ENCODE measurements around the gene SDCBP2.

DNA sequence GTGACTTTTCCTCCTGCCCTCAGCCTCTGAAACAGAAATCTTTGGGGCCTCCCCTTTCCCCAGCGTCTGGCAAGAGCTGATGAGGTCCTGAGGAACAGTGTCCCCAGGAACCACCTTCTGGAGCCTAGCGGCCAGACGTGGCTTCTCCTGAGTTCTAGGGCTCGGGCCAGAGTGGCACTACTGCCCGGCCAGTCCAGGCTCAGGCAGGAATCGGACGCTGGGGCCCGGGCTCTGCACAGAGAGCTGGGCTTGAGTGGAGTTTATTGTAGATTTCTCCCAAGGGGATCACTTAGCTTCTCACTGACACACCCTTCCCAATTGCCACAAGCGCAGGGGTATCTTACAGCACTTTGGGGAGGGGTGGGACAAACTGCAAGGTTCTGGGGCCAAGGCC, 20.2 kb downstream of the SDCBP2 start:
- TF ChIP-seq, protein P1, sequence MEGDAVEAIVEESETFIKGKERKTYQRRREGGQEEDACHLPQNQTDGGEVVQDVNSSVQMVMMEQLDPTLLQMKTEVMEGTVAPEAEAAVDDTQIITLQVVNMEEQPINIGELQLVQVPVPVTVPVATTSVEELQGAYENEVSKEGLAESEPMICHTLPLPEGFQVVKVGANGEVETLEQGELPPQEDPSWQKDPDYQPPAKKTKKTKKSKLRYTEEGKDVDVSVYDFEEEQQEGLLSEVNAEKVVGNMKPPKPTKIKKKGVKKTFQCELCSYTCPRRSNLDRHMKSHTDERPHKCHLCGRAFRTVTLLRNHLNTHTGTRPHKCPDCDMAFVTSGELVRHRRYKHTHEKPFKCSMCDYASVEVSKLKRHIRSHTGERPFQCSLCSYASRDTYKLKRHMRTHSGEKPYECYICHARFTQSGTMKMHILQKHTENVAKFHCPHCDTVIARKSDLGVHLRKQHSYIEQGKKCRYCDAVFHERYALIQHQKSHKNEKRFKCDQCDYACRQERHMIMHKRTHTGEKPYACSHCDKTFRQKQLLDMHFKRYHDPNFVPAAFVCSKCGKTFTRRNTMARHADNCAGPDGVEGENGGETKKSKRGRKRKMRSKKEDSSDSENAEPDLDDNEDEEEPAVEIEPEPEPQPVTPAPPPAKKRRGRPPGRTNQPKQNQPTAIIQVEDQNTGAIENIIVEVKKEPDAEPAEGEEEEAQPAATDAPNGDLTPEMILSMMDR (IDR thresholded peaks at IDR 0.05), result no peak
- no peak for TF ChIP-seq POLR2A (IDR thresholded peaks at IDR 0.05)
